22Rv1 (cell line): Measurements from ENCODE around the gene ABHD4.

Experiments used
- ZFX ChIP-seq: fragments of 450-650 bp; IDR thresholded peaks from 2 replicates; pipeline ENCODE4 v1.6.1; 2017; ENCODE audit warnings: antibody characterized with exemption, borderline replicate concordance
- TF ChIP-seq, protein P1 (sequence below): fragments of 450-650 bp; IDR thresholded peaks from 2 replicates; pipeline ENCODE4 v1.5.1; 2017; ENCODE audit warnings: mild to moderate bottlenecking

DNA sequence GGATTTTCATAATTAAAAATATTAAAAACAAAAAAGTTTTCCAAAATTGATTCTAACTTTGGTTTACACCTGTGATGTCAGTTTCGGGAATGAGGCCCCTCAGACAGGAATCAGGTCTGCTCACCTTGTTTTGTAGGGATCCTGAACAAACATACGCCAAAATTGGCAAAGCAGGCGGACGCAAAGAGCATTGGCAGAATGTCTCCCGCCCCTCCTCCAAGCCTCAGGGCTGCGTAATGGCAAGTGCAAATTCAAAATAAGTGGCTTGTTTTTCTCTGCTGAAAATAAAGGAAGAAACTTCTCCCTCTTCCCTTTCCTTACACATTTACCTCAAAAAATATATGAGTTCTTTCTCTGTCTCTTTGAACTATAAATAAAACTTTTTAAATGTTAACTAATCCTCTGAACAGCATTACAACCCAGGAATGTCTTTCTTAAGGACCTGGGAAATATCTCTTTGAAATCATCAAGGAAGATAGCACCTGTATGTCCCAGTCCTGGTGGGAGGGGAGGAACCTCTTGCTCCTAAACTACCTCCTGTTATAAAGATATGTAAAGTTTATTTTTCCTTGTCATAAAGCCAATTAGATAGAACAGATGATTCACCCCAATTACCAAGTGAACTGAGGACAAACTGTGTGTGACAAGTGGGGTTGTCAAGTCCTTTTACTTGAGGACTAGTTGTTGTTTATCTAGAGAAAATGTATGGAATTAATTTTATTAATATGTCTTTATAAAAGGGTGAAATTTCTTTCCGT lies 29.6 kb downstream of the ABHD4 start:
- TF ChIP-seq, protein P1, sequence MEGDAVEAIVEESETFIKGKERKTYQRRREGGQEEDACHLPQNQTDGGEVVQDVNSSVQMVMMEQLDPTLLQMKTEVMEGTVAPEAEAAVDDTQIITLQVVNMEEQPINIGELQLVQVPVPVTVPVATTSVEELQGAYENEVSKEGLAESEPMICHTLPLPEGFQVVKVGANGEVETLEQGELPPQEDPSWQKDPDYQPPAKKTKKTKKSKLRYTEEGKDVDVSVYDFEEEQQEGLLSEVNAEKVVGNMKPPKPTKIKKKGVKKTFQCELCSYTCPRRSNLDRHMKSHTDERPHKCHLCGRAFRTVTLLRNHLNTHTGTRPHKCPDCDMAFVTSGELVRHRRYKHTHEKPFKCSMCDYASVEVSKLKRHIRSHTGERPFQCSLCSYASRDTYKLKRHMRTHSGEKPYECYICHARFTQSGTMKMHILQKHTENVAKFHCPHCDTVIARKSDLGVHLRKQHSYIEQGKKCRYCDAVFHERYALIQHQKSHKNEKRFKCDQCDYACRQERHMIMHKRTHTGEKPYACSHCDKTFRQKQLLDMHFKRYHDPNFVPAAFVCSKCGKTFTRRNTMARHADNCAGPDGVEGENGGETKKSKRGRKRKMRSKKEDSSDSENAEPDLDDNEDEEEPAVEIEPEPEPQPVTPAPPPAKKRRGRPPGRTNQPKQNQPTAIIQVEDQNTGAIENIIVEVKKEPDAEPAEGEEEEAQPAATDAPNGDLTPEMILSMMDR: no peak
- no peak for TF ChIP-seq ZFX
